GM12872 (cell line): ENCODE results near the gene HLA-DPA1.

ENCODE experiments used
- TF ChIP-seq, protein P1 (sequence below): IDR thresholded peaks from 3 replicates; pipeline ENCODE4 v1.5.1; 2011; ENCODE audit warnings: low read depth, mild to moderate bottlenecking, low read length, moderate library complexity; ENCODE audit not compliant: insufficient read depth

Gene HLA-DPA1

DNA sequence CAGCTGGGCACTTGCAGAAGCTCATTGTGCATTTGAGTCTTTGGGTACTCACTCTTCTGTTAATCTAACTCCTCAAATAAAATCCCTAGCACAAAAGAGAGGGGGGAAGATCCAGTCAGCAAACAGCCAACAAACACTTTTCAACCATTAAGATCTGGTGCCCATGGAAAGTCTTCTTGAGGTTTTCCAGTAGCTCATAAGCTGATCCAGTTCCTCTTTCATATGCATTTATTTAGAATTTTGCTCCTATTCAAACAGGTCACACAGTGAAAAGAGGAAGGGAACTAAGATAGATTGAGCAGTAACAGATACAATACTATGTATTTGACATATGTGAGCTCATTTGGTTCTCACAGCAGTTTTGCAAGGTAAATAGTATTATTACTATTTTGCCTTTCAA is 41.0 kb upstream of the HLA-DPA1 start:
- TF ChIP-seq, protein P1, sequence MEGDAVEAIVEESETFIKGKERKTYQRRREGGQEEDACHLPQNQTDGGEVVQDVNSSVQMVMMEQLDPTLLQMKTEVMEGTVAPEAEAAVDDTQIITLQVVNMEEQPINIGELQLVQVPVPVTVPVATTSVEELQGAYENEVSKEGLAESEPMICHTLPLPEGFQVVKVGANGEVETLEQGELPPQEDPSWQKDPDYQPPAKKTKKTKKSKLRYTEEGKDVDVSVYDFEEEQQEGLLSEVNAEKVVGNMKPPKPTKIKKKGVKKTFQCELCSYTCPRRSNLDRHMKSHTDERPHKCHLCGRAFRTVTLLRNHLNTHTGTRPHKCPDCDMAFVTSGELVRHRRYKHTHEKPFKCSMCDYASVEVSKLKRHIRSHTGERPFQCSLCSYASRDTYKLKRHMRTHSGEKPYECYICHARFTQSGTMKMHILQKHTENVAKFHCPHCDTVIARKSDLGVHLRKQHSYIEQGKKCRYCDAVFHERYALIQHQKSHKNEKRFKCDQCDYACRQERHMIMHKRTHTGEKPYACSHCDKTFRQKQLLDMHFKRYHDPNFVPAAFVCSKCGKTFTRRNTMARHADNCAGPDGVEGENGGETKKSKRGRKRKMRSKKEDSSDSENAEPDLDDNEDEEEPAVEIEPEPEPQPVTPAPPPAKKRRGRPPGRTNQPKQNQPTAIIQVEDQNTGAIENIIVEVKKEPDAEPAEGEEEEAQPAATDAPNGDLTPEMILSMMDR: no peak

DNA sequence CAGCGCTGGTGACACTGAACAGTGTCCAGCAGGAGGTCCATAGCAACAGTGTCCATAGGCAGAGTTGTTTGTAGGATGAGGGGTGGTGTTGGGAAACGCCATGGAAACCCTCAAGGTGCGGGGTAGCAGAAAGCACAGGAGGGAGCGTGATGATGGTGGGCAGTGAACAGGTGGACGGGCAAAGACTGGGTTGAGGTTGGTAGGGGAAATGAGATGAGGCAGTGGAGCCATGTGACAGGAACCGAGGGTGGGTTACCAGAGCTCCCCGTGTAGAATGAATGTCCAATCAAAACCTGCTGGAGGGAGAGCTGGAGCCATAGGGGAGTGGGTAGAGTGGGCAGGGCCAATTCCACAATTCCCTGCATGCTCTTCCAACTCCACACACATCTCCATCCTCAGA is 40.3 kb upstream of the HLA-DPA1 start:
- TF ChIP-seq, protein P1: no peak

DNA sequence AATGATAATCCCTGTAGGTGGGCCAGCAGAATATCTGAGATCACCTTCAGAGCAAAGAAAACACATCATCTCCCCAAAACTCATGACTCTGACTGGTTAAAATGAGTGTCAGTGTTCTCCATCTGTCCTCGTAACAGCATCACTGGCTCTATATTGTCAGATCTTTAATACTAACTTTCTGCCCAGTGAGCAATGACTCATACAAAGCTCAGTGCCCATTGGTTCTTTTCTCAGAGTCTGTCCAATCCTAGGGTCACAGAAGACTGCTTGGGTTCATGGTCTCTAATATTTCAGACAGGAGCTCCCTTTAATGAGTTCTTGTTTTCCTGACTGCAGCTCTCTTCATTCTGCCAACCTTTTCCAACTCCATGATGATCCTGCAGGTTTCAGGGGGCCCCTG is 38.7 kb upstream of the HLA-DPA1 start:
- TF ChIP-seq, protein P1: no peak

DNA sequence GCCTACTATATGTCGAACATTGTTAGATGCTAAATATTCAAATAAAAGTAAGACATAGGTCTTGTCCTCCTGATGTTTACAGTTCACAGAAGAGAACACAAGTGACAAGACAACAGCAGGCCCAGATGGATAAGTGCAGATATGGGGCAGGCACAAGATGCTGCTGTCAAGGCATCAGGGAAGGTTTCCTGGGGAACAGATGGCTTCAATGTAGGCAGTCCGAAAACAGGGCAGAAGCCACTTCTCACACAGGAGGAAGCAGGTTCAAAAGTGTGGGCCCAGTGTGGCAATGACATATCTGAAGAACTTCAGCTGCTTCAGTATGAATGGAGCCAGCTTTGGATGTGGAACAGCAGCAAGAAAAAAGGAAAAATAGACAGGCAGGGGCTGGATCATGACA is 34.9 kb upstream of the HLA-DPA1 start:
- TF ChIP-seq, protein P1: no peak

DNA sequence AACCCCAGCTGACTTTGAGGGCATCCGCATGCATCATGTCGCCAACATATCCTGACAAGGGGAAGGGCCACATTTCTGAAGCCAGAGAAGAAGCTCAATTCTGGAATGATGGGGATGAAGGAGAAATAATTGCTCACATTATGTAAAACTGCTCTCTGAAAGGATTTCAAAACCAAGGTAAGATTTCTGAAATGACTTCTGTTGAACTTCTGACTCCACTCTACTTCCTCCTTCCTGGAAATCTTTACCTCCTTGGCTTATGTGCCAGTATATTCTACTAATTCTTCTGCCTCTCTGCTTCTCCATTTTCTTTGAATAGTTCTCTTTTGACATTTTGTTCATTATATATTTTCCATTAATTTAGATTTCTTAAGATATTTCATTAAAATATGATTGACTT is 34.2 kb upstream of the HLA-DPA1 start:
- TF ChIP-seq, protein P1: no peak

DNA sequence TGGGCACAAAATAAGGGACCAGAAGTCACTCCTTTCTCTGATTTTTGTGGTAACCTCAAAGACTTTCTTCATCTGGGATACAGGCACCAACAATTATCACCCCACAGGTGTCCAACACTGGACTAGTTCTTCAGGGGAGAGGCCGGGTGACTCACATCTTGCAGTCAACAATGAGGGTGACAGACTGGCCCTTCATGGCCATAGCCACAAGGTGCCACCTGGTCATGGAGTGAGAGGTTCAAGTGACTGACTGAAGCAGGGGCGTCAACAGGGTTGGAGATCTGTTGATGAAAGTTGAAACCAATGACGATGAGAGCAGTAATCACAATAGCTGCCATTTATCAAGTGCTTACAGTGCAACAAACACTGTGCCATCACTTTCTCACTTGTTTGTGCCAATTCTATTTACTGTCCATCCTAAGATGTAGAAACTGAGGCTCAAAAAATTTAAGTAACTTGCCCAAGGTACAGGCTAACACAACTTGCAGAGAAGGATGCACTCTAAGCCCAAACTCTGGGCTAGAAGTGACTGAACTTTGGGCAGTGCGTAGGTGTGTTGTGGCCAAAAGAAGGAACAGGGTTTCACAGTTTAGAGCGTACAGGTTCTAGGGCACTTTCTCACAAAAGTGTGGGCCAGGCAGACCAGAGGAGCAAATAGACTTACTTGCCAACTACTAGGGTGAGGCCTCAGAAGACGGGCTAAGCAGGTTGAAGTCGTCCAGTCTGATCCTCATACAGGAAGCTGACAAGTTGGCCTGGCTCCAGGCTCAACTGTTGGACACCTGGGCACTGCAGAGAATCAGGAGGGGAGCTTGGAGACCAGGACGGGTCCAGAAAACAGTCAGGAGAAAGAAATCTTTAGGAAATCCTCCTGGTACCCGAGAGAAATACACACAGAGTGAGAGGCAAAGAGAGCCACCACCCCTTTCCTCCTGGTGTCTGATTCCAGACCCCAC is 32.7 kb upstream of the HLA-DPA1 start:
- TF ChIP-seq, protein P1: no peak

DNA sequence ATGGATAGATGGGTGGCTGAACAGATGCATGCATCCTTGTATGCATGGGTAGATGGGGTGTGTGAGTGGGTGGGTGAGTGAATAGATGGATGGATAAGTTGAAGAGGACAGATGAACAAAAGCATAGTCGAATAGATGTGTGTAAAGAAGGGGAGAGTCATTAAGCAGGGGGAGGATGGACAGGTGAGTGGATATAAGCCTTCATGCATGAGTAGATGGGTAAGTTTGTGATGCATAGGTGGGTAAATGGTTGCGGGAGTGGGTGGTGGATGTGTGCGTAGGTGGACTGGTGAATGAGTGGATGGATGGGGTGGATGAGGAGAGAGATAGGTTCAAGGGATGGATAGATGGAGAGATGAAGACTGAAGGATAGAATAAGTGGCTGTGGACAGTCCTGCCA is 31.9 kb upstream of the HLA-DPA1 start:
- TF ChIP-seq, protein P1: no peak
